HL-60 (cell line): ENCODE data around the gene IKBKE.

Experiments
- DNase-seq, 2 experiments: peaks; one replicate each; pipeline ENCODE4 v3.0.0-alpha.2; 2010 to 2020; ENCODE audit warnings: low read depth in 1 of 2, low spot score in 1 of 2
- H3K27ac ChIP-seq: fragments of 250-450 bp; sonication (Bioruptor Pico); replicated peaks from 2 replicates; pipeline ENCODE4 v1.5.1; 2020; ENCODE audit warnings: mild to moderate bottlenecking, moderate library complexity
- H3K27me3 ChIP-seq: fragments of 250-450 bp; sonication (Bioruptor Pico); 2 replicates; pipeline ENCODE4 v1.5.1; 2021; ENCODE audit warnings: mild to moderate bottlenecking, moderate library complexity; ENCODE audit not compliant: insufficient read depth, poor library complexity, severe bottlenecking
- H3K4me3 ChIP-seq: replicated peaks from 2 replicates; pipeline ENCODE4 v1.5.1; 2011; ENCODE audit warnings: mild to moderate bottlenecking, control low read depth, low read length; ENCODE audit not compliant: insufficient read depth
- CTCF ChIP-seq: IDR thresholded peaks from one replicate; pipeline ENCODE4 v1.5.1; 2011; ENCODE audit warnings: low read length, control low read depth, inconsistent platforms; ENCODE audit not compliant: insufficient read depth
- GABPA ChIP-seq: IDR thresholded peaks from 2 replicates; pipeline ENCODE4 v1.6.1; 2012; ENCODE audit warnings: low read depth
- POLR2AphosphoS5 ChIP-seq: IDR thresholded peaks from 2 replicates; pipeline ENCODE4 v1.6.1; 2012; ENCODE audit warnings: low read depth
- REST ChIP-seq: IDR thresholded peaks from 2 replicates; pipeline ENCODE4 v1.6.1; 2012; ENCODE audit warnings: low read depth; ENCODE audit not compliant: insufficient replicate concordance
- SPI1 ChIP-seq: IDR thresholded peaks from 2 replicates; pipeline ENCODE4 v1.6.1; 2012; ENCODE audit warnings: low read depth, mild to moderate bottlenecking, borderline replicate concordance

IKBKE gene

GRCh38 chr1:206529425-206529824 lies 59.1 kb downstream of the IKBKE start:
- Histone ChIP-seq H3K27me3 (no peaks in the 10 kb centered on the region), H3K27ac (no peak overlapping the region), H3K4me3 (no peak overlapping the region)
- no peak for TF ChIP-seq CTCF
- TF ChIP-seq REST: no peak
- TF ChIP-seq POLR2AphosphoS5: no peak
- no peak for TF ChIP-seq GABPA
- TF ChIP-seq SPI1: no peak
- no peak for DNase-seq

- no peak for DNase-seq
- Histone ChIP-seq H3K4me3 (no peak overlapping the region), H3K27me3 (no peaks in the 10 kb centered on the region), H3K27ac (no peak overlapping the region)
- TF ChIP-seq CTCF: no peak
- TF ChIP-seq REST: no peak
- TF ChIP-seq POLR2AphosphoS5: no peak
- TF ChIP-seq SPI1: no peak
- TF ChIP-seq GABPA: no peak
Measured at GRCh38 chr1:206532368-206532767, 62.1 kb downstream of the IKBKE start.

GRCh38 chr1:206534552-206534951 lies 64.3 kb downstream of the IKBKE start:
- TF ChIP-seq GABPA (no peak), SPI1 (no peak), REST (no peak), POLR2AphosphoS5 (no peak), CTCF (no peak)
- DNase-seq: no peak
- Histone ChIP-seq H3K4me3 (no peak overlapping the region), H3K27ac (no peak overlapping the region), H3K27me3 (no peaks in the 10 kb centered on the region)
